Thymus (tissue), 11 donors: ENCODE data around the gene KLK6. TPM values are rescaled to one million over a fixed set of nuclear protein-coding genes. Genes with fewer than 3 reads are reported as not detected.

Experiments used
- DNase-seq, 9 donors: peaks; one replicate each; pipeline ENCODE4 v3.0.0-alpha.2; 2013; ENCODE audit warnings: low spot score in 9 of 9, low read depth in 6 of 9, missing footprints in 1 of 9
- H3K27ac ChIP-seq, 2 donors: one replicate each; pipeline ENCODE4 v1.5.1; 2013; ENCODE audit warnings: control low read depth in 1 of 2, low read depth in 1 of 2, low read length in 1 of 2, mild to moderate bottlenecking in 1 of 2, moderate library complexity in 1 of 2
- H3K27me3 ChIP-seq, 2 donors: one replicate each; pipeline ENCODE4 v1.5.1; 2013; ENCODE audit warnings: low read length in 1 of 2; ENCODE audit not compliant: control insufficient read depth in 2 of 2, insufficient read depth in 1 of 2
- H3K36me3 ChIP-seq, 2 donors: one replicate each; pipeline ENCODE4 v1.5.1; 2013; ENCODE audit warnings: low read length in 1 of 2, mild to moderate bottlenecking in 1 of 2, moderate library complexity in 1 of 2; ENCODE audit not compliant: control insufficient read depth in 2 of 2, insufficient read depth in 2 of 2
- H3K4me1 ChIP-seq, 2 donors: one replicate each; pipeline ENCODE4 v1.5.1; 2013; ENCODE audit warnings: low read length in 2 of 2; ENCODE audit not compliant: control insufficient read depth in 2 of 2, insufficient read depth in 2 of 2
- H3K4me3 ChIP-seq, 2 donors: one replicate each; pipeline ENCODE4 v1.5.1; 2013; ENCODE audit warnings: low read length in 2 of 2, control low read depth in 1 of 2, mild to moderate bottlenecking in 1 of 2
- H3K9me3 ChIP-seq, 2 donors: one replicate each; pipeline ENCODE4 v1.5.1; 2013; ENCODE audit warnings: low read length in 1 of 2, mild to moderate bottlenecking in 1 of 2; ENCODE audit not compliant: control insufficient read depth in 2 of 2, insufficient read depth in 1 of 2
- WGBS: extraction: QIAGEN DNeasy Blood & Tissue Kit; methylation state at CpG from one replicate; pipeline ENCODE4 v1.1.7; 2013; 5-methylcytosine and 5-hydroxymethylcytosine counted together
- polyA plus RNA-seq: library from polyadenylated mRNA; stranded (reverse); fragments of 200-250 nt; gene quantifications from one replicate; pipeline ENCODE4 v1.2.3, GENCODE V29; 2013
- total RNA-seq: library from RNA; stranded (reverse); fragments of 120-200 nt; gene quantifications from one replicate; pipeline ENCODE4 v1.2.4, GENCODE V29; 2013
- donor health status: healthy.

The KLK6 gene
- total and polyA plus RNA-seq, 2 donors = 0.24 to 7.0 TPM

DNA sequence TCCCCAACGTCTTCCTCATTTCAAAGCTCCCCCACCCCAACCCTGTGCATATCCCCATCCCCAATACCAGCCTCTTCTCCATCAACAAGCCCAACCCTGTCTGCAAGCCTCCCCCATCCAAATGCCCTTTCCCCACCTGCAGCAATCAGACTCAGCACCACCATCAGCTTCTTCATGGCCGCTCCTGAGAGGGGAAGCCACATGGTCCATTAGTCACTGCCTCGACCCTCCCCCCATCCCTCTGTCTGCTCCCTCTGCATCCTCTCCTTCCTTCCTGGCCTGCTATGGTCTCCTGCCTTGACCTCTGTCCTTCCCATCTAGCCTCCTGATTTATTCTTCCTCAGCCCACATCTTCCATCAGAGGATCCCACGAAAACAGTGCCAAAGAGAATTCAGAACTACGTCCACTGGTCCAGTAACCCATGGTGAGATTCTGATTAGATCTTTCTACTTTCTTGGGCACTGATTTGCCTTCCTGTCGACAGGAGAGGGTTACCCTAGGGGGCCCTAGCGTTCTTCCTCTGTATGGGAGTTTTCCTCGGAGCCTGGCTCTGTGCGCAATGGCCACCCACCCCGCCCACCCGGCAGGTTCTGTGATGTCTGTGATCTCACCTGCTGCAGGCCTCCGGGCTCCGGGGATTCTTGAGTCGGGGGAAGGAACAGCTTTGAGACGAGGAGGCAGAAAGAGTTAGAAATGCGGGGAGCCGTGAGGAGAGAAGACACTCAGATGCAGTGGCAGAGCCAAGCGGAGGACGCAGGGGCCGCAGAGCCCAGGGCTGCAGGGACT is 1.3 kb downstream of the KLK6 start:
- Histone ChIP-seq H3K27ac (no peak overlapping the region), H3K9me3 (no peaks in the 10 kb centered on the region), H3K4me3 (no peak overlapping the region), H3K36me3 (no peaks in the 10 kb centered on the region), H3K4me1 (no peaks in the 10 kb centered on the region), H3K27me3 (no peaks in the 10 kb centered on the region)
- 44% methylated on average over 20 of the region's 20 CpGs for WGBS
- DNase-seq = no peak

DNA sequence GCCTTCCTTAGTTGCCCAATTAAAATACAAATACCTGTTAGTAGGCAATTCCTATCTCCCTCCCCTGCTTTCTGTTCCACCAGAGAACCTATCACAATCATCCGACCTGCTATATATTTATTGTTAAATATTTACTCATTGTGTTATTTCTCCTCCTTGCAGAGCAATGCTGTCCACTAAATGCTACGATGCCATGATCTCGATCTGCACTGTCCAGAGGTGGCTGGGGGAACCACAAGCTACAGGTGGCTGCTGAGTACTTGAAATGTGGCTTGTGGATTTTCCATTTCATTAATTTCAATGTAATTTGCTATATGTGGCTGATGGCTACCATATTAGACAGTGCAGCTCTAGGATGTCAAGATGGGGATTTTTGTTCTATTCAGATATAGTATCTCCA is 5.1 kb downstream of the KLK6 start:
- 94% methylated on average over 3 of the region's 3 CpGs for WGBS
- no peak for DNase-seq

GRCh38 chr19:50963381-50963780 is 6.0 kb downstream of the KLK6 start:
- Histone ChIP-seq H3K4me3 (no peak overlapping the region), H3K9me3 (no peaks in the 10 kb centered on the region), H3K27me3 (no peaks in the 10 kb centered on the region), H3K27ac (no peak overlapping the region), H3K36me3 (no peaks in the 10 kb centered on the region), H3K4me1 (no peaks in the 10 kb centered on the region)
- DNase-seq = no peak
- 94% methylated on average over 6 of the region's 6 CpGs for WGBS

More for the DNA sequence above, 5.1 kb downstream of the KLK6 start:
- no peaks in the 10 kb centered on the region for H3K9me3 ChIP-seq
- no peak overlapping the region for H3K27ac ChIP-seq
- H3K36me3 ChIP-seq = no peaks in the 10 kb centered on the region
- no peaks in the 10 kb centered on the region for H3K27me3 ChIP-seq
- no peak overlapping the region for H3K4me3 ChIP-seq
- H3K4me1 ChIP-seq = no peaks in the 10 kb centered on the region

DNA sequence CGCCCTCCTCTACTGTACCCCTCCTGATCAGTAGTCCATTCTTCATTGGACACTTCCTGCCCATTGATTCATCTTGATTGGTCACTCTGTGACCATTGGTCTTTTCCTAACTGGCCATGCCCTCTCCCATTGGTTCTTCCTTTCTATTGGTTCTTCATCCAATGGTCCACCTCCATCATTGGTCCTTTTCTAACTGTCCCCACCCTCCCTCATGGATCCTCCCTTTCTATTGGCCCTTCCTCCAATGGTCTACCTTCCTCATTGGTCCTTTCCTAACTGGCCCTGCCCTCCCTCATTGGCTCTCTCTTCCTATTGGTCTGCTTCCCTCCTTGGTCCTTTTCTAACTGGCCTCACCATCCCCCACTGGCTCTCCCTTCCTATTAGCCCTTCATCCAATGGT is 7.1 kb downstream of the KLK6 start:
- Histone ChIP-seq H3K36me3 (no peaks in the 10 kb centered on the region), H3K27ac (no peak overlapping the region), H3K9me3 (no peaks in the 10 kb centered on the region), H3K4me1 (no peaks in the 10 kb centered on the region), H3K27me3 (no peaks in the 10 kb centered on the region), H3K4me3 (no peak overlapping the region)
- no peak for DNase-seq
- 97% methylated on average over 1 of the region's 1 CpG for WGBS

DNA sequence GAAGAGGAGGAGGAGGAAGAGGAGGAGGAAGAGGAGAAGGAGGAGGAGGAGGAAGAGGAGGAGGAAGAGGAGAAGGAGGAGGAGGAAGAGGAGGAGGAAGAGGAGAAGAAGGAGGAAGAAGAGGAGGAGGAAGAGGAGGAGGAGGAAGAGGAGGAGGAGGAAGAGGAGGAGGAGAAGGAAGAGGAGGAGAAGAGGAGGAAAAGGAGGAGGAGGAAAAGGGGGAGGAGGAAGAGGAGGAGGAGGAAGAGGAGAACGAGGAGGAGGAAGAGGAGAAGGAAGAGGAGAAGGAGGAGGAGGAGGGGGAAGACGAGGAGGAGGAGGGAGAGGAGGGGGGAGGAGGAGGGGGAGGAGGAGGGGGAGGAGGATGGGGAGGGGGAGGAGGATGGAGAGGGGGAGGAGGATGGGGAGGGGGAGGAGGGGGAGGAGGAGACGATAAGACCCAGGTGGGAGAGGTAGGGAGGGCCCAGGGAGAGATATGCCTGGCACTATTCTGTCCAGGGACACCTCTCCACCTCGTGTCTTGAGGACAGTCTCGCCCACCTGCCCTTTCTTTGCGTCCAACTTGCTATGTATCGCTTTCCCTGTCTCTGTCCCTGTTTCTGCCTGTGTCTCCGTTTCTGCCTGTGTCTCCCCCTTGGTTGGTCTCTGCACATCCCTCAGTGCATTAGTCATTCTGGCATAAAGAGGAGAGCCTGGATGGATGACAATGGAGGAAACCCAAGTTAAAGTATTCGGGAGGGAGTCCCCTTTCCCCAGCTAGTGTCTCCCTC is 9.5 kb downstream of the KLK6 start:
- 72% methylated on average over 8 of the region's 9 CpGs for WGBS
- no peaks in the 10 kb centered on the region for H3K4me1 ChIP-seq
- no peaks in the 10 kb centered on the region for H3K27me3 ChIP-seq
- no peaks in the 10 kb centered on the region for H3K9me3 ChIP-seq
- DNase-seq = no peak
- no peaks in the 10 kb centered on the region for H3K36me3 ChIP-seq
- H3K4me3 ChIP-seq = no peak overlapping the region
- no peak overlapping the region for H3K27ac ChIP-seq

DNA sequence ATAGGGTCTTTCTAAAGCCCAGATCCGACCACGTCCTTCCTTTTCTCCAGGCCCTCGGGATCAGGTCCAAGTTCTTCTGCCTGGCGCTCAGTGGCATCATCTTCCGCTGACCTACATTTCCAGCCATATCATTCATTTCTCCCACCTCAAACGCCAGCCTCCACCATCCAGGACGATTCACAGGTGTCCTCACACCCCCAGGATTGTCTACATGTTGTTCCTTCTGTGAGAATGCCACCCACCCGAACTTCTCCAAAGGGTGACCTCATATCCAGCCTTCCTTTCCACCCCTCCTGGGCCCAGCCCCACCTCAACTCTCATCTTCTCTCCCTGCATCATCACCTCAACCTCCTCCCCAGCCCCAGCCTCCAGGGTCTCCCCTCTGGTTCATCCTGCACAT is 11.8 kb downstream of the KLK6 start:
- no peaks in the 10 kb centered on the region for H3K36me3 ChIP-seq
- no peaks in the 10 kb centered on the region for H3K4me1 ChIP-seq
- WGBS = 77% methylated on average over 8 of the region's 8 CpGs
- DNase-seq = no peak
- no peak overlapping the region for H3K27ac ChIP-seq
- H3K27me3 ChIP-seq = no peaks in the 10 kb centered on the region
- H3K9me3 ChIP-seq = no peaks in the 10 kb centered on the region
- H3K4me3 ChIP-seq = no peak overlapping the region

DNA sequence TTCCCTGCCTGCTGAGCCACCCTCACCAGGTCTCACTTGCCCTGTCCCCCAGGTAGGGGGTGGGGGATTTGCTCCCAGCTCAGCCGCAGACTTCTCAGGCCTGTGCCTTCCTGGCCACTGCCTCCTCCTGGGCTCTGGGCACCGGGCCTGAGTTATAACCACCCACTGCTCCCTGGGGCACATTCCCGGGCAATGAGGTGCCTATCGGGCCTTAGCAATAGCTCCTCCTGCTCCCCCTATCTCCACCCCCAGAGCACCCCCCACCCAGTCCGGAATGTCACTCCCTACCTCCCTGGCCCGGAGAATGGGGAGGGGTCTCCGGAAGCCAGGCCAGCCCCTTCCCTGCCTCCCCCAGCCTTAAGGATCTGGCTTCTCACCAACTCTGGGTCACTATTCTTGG is 16.5 kb downstream of the KLK6 start, which contains the start of gene KLK5:
TSS of gene KLK5 (minus strand) at position 129 of the 400 bp plus-strand sequence. CDS start 381 bp downstream, outside the sequence.
- no peaks in the 10 kb centered on the region for H3K36me3 ChIP-seq
- DNase-seq = no peak
- 29% methylated on average over 7 of the region's 7 CpGs for WGBS
- H3K9me3 ChIP-seq = no peaks in the 10 kb centered on the region
- H3K4me1 ChIP-seq = no peaks in the 10 kb centered on the region
- H3K27me3 ChIP-seq = peaks cover 0 to 2% of the 10 kb centered on the region in 2 donors
- H3K27ac ChIP-seq = no peak within 1 kb of the TSS
- no peak within 1 kb of the TSS for H3K4me3 ChIP-seq

DNA sequence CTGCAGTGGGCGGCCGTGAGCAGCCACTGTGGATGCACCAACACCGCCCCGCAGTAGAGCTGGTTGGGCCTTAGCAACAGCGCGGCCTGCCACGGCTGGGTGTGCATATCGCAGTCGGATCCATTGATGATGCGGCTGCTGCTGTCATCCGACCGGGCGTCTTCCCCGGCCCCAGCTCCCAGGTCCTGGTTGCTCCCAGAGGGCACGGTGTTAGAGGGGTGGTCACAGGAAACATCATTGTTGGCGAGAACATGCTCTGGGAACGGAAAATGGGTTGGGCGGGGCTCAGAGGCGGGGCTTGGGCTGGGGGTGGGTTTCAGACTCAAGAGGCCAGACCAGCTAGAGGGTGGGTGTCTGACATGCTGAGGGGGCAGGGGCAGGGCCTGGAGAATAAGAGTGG is 19.5 kb downstream of the KLK6 start:
- Histone ChIP-seq H3K36me3 (no peaks in the 10 kb centered on the region), H3K27me3 (peaks cover 0 to 2% of the 10 kb centered on the region in 2 donors), H3K27ac (no peak overlapping the region), H3K4me1 (no peaks in the 10 kb centered on the region), H3K4me3 (no peak overlapping the region), H3K9me3 (no peaks in the 10 kb centered on the region)
- DNase-seq = no peak
- WGBS = 71% methylated on average over 19 of the region's 19 CpGs

GRCh38 chr19:50947123-50947522 is 22.3 kb downstream of the KLK6 start:
- Histone ChIP-seq H3K27me3 (peaks cover 0 to 2% of the 10 kb centered on the region in 2 donors), H3K27ac (no peak overlapping the region), H3K36me3 (no peaks in the 10 kb centered on the region), H3K4me1 (no peaks in the 10 kb centered on the region), H3K4me3 (no peak overlapping the region), H3K9me3 (no peaks in the 10 kb centered on the region)
- no peak for DNase-seq
- whole genome bisulfite sequencing = 86% methylated on average over 4 of the region's 4 CpGs
